ENCODE data around the gene SCMH1. TPM values are rescaled to one million over a fixed set of nuclear protein-coding genes. Genes with fewer than 3 reads are reported as not detected.
A peak's percentile ranks its signal among the peaks of the same experiment; 100 is the strongest.

Gene SCMH1
- total and polyA plus RNA-seq, 2 experiments from 2014 or later, result 126 to 147 TPM

DNA sequence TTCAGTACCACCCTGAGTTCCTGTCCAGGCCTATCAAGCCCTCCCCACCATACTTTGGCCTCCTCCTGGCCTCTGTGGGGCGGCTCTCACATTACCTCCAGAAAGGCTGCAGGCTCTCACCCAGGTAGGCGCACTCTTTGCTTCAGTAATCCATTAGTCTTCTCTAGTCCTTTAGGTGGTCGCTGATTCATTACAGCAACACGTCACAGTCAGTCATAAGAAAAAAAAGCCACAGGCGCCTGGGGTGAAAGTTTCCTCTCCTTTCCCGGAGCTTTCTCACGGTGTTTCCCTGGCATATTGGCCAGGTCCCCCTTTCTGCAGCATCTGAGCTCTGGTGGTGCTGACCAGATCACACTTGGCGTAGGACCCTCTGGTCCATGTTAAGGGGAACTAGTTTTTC, 232.6 kb downstream of the SCMH1 start:
- no peak for DNase-seq (ENCODE audit: low read depth in 1 of 2, low spot score in 1 of 2)
- peaks cover 39% of the 10 kb centered on the region for H3K36me3 ChIP-seq
- H3K27ac ChIP-seq, result no peak overlapping the region
- TF ChIP-seq, protein P1, sequence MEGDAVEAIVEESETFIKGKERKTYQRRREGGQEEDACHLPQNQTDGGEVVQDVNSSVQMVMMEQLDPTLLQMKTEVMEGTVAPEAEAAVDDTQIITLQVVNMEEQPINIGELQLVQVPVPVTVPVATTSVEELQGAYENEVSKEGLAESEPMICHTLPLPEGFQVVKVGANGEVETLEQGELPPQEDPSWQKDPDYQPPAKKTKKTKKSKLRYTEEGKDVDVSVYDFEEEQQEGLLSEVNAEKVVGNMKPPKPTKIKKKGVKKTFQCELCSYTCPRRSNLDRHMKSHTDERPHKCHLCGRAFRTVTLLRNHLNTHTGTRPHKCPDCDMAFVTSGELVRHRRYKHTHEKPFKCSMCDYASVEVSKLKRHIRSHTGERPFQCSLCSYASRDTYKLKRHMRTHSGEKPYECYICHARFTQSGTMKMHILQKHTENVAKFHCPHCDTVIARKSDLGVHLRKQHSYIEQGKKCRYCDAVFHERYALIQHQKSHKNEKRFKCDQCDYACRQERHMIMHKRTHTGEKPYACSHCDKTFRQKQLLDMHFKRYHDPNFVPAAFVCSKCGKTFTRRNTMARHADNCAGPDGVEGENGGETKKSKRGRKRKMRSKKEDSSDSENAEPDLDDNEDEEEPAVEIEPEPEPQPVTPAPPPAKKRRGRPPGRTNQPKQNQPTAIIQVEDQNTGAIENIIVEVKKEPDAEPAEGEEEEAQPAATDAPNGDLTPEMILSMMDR (IDR thresholded peaks at IDR 0.05; ENCODE audit: low read depth, low read length), result no peak
- no peaks in the 10 kb centered on the region for H3K9me3 ChIP-seq (ENCODE audit: low read depth)
- H3K4me3 ChIP-seq, result no peak overlapping the region
- no peaks in the 10 kb centered on the region for H3K27me3 ChIP-seq
- H3K4me1 ChIP-seq (ENCODE audit: low read depth), result no peaks in the 10 kb centered on the region

DNA sequence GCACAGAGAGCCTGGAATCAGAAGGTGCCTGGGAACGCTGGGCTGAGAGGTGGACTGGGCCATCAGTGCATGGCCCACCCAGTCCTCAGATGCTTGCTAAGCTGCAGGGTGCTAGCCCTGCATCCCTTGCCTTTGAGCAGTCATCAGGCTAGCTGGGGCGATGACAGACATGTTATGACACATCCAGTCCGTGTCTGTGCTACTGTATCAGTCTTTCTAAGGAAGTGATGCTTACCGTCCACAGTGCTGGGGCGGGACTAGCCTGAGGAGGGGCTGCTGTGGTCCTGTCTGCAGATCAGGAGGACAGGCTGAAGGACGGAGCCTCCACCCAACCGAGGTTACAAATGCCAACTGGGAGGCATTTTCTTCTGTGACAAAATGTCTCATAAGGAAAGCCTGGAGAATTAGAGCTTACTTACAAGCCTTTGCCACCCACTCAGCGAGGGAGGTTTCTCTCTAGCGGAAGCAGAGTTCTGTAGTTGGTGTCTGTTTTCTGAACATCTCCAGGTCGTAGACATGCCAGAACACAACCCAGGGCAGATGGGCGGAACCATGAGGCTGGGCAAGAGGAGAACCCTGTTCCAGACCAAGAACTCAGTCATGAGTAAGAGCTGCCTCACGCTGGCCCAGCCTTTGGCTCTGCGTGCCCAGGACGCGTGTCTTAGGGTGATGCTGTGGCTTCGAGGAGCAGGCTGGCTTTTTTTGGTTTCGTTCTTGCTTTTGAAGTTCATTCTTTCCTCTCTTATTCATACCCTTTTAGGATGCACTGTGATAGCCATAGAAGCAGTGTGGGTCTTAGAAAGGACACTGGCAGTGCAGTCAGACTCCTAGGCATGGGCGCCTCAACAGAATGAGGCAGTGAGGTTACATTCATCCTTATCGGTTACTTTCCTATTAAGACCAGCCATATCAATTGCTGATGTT, 234.9 kb downstream of the SCMH1 start:
- DNase-seq (ENCODE audit: low read depth in 1 of 2, low spot score in 1 of 2), result no peak
- H3K36me3 ChIP-seq, result peaks cover 39% of the 10 kb centered on the region

DNA sequence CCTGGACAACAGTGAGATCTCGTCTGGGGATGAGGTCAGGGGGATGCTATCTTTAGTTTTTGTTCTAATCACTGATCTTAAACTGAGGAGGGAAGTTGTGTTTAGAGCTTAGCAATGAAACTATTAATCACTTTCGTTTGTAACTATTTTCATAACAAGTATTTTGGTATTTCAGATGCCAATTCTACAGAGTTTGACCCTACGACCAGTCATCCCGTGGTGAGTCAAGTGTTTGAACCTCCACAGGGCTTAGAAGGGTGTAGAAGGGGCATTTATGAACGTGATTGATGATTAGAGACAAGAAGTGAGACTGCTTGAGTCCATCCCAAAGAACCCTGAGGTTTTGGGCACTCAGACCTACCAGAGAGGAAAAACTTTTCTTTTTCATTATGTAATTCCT, 236.2 kb downstream of the SCMH1 start:
- TF ChIP-seq, protein P1 (IDR thresholded peaks at IDR 0.05; ENCODE audit: low read depth, low read length), result no peak
- no peaks in the 10 kb centered on the region for H3K4me1 ChIP-seq (ENCODE audit: low read depth)
- H3K27ac ChIP-seq, result no peak overlapping the region
- H3K27me3 ChIP-seq, result no peaks in the 10 kb centered on the region
- H3K36me3 ChIP-seq, result peaks cover 35% of the 10 kb centered on the region
- H3K9me3 ChIP-seq (ENCODE audit: low read depth), result no peaks in the 10 kb centered on the region
- H3K4me3 ChIP-seq, result no peak overlapping the region
- DNase-seq (ENCODE audit: low read depth in 1 of 2, low spot score in 1 of 2), result no peak

More for the DNA sequence above, 234.9 kb downstream of the SCMH1 start:
- TF ChIP-seq, protein P1 (IDR thresholded peaks at IDR 0.05; ENCODE audit: low read depth, low read length), result no peak
- Histone ChIP-seq H3K9me3 (ENCODE audit: low read depth) (no peaks in the 10 kb centered on the region), H3K4me1 (ENCODE audit: low read depth) (no peaks in the 10 kb centered on the region), H3K27me3 (no peaks in the 10 kb centered on the region), H3K4me3 (no peak overlapping the region), H3K27ac (no peak overlapping the region)

DNA sequence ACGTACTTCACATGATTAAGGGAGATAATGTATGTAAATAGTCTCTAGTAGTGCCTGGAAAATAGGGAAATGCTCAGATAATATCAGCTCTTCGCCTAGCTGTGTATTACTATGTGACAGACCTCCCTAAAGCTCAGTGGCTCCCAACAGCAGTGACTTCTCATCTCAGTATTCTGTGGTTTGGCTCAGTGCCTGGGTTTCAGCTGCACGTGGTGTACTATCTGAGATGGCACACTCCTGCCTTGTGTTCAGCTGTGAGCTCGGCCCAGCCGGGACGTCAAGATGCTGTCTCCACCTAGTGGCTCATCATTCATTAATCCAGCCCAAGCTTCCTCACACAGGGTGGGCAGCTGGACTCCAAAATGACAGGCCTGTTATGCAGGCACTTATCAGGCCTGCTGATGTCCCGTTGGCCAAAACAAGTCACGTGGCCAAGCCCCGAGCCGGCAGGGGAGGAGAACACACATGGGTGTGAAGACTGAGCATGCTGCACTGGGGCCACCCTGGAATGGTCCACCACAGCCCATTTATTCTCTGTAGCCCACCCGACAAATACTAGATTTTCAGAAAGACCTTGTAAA, 238.4 kb downstream of the SCMH1 start:
- no peak overlapping the region for H3K4me3 ChIP-seq
- peaks cover 20% of the 10 kb centered on the region for H3K36me3 ChIP-seq
- H3K4me1 ChIP-seq (ENCODE audit: low read depth), result no peaks in the 10 kb centered on the region
- H3K9me3 ChIP-seq (ENCODE audit: low read depth), result no peaks in the 10 kb centered on the region
- H3K27ac ChIP-seq, result no peak overlapping the region
- peak; percentile 78 to 99 for DNase-seq (ENCODE audit: low read depth in 1 of 2, low spot score in 1 of 2)
- TF ChIP-seq, protein P1 (IDR thresholded peaks at IDR 0.05; ENCODE audit: low read depth, low read length), result peak; percentile 51
- H3K27me3 ChIP-seq, result no peaks in the 10 kb centered on the region

DNA sequence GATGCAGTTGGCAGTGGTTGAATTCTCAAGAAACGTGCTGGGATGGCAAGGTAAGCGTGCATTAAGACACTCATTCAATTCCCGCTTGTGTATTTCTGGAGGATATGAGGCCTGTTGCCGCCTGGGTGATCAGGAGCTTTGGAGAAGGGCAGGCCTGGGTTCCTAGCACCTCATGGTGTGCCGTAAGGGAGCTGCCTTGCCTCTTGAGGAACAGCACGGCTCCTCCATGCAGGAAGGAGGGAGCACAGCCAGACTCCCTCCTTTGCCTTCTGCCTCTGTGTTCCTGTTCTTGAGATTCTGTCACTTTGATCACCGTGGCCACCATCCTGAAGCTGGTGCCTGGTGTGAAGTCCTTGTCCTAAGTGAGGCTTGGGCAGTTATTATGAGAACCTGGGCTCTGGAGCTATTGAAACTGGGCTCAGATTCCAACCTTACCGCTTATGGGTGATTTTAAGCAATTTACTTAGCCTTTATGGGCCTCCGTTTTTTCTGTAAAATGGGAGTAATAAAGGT, 238.9 kb downstream of the SCMH1 start:
- H3K4me1 ChIP-seq (ENCODE audit: low read depth), result no peaks in the 10 kb centered on the region
- no peak for DNase-seq (ENCODE audit: low read depth in 1 of 2, low spot score in 1 of 2)
- TF ChIP-seq, protein P1 (IDR thresholded peaks at IDR 0.05; ENCODE audit: low read depth, low read length), result no peak
- no peak overlapping the region for H3K27ac ChIP-seq
- H3K4me3 ChIP-seq, result no peak overlapping the region
- H3K27me3 ChIP-seq, result no peaks in the 10 kb centered on the region
- peaks cover 15% of the 10 kb centered on the region for H3K36me3 ChIP-seq
- H3K9me3 ChIP-seq (ENCODE audit: low read depth), result no peaks in the 10 kb centered on the region
